Measurements from ENCODE around the gene DPY19L2.
"Not testable (repeated sequence)": the region's sequence is repeated elsewhere in the genome, so short reads cannot be mapped to it uniquely, and the experiment has no call there.

- TF ChIP-seq, protein P1, sequence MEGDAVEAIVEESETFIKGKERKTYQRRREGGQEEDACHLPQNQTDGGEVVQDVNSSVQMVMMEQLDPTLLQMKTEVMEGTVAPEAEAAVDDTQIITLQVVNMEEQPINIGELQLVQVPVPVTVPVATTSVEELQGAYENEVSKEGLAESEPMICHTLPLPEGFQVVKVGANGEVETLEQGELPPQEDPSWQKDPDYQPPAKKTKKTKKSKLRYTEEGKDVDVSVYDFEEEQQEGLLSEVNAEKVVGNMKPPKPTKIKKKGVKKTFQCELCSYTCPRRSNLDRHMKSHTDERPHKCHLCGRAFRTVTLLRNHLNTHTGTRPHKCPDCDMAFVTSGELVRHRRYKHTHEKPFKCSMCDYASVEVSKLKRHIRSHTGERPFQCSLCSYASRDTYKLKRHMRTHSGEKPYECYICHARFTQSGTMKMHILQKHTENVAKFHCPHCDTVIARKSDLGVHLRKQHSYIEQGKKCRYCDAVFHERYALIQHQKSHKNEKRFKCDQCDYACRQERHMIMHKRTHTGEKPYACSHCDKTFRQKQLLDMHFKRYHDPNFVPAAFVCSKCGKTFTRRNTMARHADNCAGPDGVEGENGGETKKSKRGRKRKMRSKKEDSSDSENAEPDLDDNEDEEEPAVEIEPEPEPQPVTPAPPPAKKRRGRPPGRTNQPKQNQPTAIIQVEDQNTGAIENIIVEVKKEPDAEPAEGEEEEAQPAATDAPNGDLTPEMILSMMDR (IDR thresholded peaks at IDR 0.05; ENCODE audit: insufficient read depth, low read depth, low read length), result not testable (repeated sequence)
- not testable (repeated sequence) for TF ChIP-seq EZH2 (IDR thresholded peaks at IDR 0.05; ENCODE audit: insufficient read depth, low read length)
Observed at GRCh38 chr12:63594828-63595227, 73.5 kb downstream of the DPY19L2 start.
